Measurements from ENCODE around the gene NLRC5.

DNA sequence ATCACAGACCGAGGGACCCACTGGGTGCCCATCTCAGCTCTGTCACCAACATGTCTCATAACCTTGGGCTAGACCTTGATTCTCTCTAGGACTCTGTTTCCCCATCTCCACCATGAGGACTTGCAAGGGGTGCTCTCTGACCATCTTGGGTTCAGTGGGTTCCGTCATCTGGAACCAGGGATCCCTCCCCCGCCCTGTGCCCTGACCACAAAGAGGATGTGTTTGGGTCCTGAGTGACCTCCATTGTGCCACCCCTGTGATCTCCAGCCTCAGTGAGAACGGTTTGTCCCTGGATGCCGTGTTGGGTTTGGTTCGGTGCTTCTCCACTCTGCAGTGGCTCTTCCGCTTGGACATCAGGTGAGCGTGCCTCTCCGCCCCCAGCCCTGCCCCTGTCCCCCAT, 53.9 kb downstream of the NLRC5 start:
- TF ChIP-seq, protein P1, sequence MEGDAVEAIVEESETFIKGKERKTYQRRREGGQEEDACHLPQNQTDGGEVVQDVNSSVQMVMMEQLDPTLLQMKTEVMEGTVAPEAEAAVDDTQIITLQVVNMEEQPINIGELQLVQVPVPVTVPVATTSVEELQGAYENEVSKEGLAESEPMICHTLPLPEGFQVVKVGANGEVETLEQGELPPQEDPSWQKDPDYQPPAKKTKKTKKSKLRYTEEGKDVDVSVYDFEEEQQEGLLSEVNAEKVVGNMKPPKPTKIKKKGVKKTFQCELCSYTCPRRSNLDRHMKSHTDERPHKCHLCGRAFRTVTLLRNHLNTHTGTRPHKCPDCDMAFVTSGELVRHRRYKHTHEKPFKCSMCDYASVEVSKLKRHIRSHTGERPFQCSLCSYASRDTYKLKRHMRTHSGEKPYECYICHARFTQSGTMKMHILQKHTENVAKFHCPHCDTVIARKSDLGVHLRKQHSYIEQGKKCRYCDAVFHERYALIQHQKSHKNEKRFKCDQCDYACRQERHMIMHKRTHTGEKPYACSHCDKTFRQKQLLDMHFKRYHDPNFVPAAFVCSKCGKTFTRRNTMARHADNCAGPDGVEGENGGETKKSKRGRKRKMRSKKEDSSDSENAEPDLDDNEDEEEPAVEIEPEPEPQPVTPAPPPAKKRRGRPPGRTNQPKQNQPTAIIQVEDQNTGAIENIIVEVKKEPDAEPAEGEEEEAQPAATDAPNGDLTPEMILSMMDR (IDR thresholded peaks at IDR 0.05) = no peak
- no peak for TF ChIP-seq POLR2A (IDR thresholded peaks at IDR 0.05)
- no peak for TF ChIP-seq POLR2AphosphoS5 (IDR thresholded peaks at IDR 0.05)
